ENCODE measurements around the gene FAM216B.

The FAM216B gene

GRCh38 chr13:42821437-42821836 is 40.1 kb downstream of the FAM216B start:
- DNase-seq (ENCODE audit: low read depth in 1 of 2, low spot score in 1 of 2), result no peak

DNA sequence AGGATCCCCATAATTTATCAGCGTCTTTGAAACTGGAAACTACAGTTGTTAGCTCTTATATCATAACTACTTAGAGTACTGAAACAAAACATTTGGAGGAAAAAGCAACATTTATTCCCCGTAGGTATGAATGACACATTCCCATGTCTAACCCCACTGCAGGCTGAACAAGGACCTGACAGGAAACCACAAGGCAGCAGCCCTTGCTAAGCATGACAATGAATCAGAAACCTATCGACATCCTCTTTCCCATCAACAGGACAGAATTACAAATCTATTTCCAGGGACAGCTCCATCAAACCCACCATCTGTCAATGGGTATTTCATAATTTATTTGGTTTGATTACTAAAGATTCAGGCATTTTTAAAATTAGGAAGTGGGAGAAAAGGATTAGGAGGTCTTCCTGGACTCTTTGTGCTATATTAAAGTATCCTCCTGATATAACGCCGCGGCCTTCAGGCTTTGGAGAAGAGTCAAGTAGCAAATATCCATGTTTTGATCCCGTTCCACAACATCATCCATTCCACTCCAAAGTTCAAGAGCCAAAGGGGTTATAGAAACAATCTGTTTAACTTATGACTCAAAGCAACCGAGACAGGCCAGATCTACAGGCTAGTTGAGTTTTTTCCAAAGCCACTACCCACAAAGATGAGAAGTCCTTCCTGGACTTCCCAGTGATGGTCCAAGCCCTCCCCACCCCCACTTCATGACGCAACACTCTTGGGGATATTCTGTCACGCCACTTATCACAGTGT is 51.1 kb downstream of the FAM216B start:
- no peak for DNase-seq (ENCODE audit: low read depth in 1 of 2, low spot score in 1 of 2)

DNA sequence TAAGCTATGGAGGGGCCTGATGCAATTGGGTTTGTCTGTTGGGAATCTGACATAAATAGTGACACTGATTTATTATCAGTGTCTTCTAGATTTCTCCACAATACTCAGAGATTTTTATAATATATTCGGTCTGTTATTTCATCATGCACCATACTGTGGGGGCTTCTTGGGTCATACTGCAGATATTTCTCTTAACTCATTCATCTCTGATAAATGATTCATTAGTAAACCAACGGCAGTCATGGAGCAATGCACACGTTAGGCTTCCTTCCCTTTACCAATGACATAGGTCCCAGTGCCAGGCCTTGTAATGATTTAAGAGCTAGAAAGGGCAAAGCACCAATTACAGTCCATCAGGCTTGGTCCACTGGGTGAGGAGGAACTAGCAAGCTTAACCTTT is 53.6 kb downstream of the FAM216B start:
- no peak for DNase-seq (ENCODE audit: low read depth in 1 of 2, low spot score in 1 of 2)

- no peak for DNase-seq (ENCODE audit: low read depth in 1 of 2, low spot score in 1 of 2)
These were observed 55.7 kb downstream of the FAM216B start for GRCh38 chr13:42836930-42837690.

Data from activated T-helper 1 cell treated with anti-CD3 and anti-CD28 coated beads, Interleukin-2, amount 50 U/mL, for 16 hours (primary cell).